GM12892 (cell line): ENCODE results near the gene PPP2R2C.

Experiments
- POLR2A ChIP-seq: IDR thresholded peaks from 2 replicates; pipeline ENCODE4 v1.6.1; 2011; ENCODE audit warnings: low read depth, low read length, control low read depth
- POLR2AphosphoS5 ChIP-seq: IDR thresholded peaks from 2 replicates; pipeline ENCODE4 v1.6.1; 2011; ENCODE audit warnings: low read depth, low read length, control low read depth
- TAF1 ChIP-seq: IDR thresholded peaks from 2 replicates; pipeline ENCODE4 v1.6.1; 2011; ENCODE audit warnings: low read depth, mild to moderate bottlenecking, control low read depth, low read length, borderline replicate concordance

DNA sequence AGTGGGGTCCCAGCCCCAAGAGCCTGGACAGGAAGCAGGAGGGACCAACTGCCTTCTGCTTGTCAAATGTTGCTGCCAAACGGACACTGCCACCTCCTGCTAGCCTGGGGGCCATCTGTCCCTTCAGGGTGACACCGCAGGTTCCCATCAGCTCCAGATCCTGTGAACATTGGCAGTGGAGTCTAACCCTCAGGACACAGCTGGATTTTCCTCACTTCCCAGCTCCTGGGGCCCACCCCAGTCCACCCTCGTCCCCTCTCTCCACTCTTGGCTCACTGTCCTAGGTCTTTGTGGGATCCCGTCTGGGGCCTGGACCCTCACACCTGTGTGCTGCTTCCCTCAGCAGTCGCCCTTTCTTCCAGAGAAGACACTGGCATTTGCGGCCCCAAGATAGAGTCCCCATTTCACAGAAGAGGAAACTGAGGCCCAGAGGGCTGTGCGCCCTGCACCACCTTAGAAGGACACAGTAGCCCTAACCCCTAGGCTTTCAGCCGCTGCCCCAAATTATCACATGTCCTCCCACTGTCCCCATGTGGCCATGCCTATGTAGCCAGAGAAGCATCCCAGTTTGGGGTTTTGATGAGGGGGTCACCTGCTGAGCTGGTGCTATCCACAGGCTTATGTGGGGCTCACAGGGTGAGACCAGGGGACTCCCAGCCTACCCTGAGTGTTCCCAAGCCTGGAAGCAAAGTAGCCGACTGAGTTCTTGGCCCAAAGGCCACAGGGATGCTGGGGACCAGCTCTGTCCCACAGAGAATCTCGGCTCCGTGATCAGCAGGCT lies 20.1 kb downstream of the PPP2R2C start:
- no peak for TF ChIP-seq POLR2AphosphoS5
- TF ChIP-seq POLR2A = no peak
- no peak for TF ChIP-seq TAF1
